ENCODE data around the gene KCNQ5.

KCNQ5 gene

DNA sequence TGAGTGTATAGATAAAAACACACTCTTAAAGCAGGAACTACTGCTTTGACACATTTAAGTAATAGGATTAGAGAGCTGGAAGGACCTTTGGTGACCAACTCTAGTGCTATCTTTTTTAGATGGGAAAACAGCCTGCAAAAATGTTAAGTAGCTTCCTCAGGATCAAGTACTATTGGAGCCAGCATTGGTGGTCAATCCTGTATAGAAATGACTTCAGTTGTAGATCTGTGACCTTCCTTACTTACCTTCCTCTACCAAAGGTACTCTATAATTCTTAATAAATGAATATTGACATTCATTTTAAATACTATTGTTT is 18.7 kb downstream of the KCNQ5 start:
- no peak for DNase-seq

DNA sequence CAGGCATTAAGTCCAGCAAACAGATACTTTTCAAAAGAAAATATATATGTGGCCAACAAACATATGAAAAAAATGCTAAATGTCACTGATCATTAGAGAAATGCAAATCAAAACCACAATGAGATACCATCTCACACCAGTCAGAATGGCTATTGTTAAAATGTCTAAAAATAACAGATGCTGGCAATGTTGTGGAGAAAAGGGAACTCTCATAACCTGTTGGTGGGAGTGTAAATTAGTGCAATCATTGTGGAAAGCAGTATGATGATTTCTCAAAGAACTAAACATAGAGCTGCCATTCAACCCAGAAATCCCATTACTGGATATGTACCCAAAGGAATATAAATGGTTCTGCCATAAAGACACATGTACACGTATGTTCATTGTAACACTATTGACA is 20.6 kb downstream of the KCNQ5 start:
- no peak for DNase-seq

DNA sequence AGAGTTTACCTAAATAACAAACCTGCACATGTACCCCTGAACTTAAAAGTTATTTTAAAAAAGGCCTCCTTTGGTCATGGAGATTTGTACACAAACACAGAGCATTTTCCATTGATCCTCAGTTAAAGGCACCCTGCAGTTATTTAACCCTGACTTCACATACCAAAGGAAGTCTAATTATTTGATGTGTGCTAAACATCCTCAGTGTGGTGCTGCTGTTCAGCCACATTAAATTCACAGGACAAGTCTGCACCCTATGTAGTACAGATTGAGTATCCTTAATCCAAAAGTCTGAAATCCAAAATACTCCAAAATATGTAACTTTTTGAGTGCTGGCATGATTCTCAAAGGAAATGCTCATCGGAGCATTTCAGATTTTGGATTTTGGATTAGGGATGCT is 21.4 kb downstream of the KCNQ5 start:
- DNase-seq, result no peak

DNA sequence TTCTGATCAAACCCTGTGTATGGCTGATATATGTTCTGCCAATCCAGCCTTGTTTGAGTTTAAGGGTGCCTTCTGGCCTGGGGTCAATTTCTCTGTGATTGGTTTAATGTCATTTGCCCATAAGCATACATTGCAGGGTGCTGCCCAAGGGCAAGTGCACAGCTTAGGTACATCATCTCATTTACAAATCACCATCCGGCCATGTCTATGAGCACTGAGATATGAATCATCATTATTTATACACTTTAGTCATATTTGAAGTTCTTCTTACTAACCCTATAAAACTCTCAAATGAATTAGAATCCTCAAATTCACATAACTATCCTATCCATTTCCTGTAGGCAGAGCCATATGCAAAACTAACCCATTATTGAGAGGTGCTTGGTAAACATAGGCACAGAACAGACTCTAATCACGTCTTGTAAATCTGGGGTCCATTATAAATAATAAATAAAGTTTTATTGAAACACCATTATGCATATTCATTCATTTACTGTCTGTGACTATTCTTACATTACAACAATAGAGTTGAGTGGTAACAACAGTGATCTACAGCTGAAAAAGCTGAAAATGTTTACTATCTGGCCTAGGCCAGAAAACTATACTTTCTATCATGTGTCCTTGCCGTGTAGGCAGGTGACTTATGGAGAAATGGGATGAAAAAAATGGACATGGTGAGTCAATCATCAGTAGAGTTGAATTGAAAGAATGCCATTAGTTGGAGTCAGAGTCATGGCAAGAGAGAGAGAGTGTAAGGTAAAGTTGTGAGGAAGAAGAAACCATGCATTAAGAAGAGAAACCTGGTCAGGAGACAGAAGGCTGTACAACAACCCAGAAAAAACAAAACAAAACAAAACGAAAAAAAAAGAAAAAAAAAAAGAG is 25.0 kb downstream of the KCNQ5 start:
- DNase-seq, result no peak

DNA sequence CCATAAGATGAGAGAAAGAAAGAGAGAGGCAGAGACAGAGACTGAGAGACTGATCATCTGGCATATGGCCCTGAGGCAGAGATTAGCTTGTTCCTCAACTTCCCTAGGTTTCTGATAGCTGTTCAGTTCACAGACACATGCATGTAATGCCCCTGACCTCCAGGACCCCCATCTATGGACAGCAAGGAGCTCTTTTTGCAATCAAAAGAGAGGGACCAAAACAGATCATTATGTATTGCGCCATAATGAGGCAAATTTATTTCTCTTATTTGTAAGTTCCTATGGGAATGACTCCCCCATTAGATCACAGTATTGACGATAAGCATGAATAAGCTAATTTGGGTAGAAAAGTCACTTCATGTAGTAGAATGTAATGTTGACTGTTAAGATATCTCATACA is 25.6 kb downstream of the KCNQ5 start:
- DNase-seq, result no peak

DNA sequence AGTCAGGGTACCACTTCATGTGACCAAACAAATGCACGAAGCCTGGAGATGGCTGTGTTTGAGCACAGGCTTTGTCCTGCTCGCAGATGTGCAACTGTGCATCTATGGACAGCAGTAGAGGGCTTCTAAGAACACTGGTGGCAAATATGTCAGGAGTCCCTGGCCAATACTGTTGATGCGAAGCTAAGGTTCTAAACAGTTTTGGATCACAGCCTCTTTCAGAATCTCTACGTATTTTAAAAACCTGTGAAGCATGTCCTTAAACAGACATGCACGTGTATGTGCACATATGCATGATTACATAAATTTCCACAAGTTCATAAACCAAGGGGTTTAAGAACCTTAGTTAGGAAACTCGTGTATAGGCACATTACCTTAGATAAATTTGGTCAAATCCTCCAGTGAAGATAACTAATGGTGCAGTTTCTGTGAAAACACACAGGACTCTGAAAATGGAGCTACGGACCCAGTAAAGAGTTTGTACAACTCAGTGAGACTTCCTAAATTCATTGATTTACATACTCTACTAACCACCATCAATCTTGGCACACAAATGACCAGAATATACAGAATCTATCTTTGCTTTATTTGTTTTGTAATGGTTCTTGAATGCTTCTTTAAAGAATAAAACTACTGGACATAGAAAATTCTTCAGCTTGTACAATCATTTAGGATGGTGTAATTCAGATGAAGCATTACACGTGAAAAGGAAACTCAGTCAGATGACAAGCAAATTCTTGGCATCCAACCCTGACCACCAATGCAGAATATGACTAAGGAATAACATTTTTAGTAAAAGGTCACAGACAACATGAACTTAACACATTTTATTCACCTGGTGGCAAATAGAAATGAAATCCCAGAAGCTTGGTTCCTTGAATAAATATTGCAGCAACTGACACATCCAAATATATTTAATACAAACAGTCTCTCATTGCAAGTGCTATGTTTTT is 27.4 kb downstream of the KCNQ5 start:
- no peak for DNase-seq

DNA sequence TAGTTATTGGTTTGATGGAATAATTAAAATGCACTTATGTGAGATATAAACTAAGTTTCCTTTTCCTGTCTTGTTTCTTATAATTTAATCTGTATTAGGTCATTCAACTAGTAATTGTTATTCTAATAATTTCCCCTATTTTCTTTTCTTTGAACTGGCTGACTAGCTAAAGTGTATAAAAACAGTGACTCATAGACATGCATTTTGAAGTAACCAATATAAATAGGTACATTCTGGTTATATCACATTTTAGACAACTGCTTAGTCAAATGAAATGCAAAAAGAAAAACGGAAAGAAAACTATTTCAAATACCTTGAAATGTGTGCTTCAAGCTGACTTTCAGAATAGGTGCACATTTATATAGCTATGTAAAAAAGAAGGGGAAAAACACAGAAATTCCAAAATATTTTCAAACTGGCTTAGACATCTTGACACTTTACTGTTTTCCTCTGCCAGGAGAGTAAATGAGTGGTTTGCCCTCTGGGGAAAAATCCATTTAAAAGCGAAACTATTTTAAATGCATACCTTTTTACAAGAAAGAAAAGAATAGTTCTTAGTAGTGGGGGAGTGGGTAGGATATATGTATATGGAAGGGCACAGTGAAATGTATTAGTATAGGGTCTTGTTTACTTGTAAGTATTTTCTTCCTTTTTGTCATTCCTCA is 28.3 kb downstream of the KCNQ5 start:
- DNase-seq, result no peak

DNA sequence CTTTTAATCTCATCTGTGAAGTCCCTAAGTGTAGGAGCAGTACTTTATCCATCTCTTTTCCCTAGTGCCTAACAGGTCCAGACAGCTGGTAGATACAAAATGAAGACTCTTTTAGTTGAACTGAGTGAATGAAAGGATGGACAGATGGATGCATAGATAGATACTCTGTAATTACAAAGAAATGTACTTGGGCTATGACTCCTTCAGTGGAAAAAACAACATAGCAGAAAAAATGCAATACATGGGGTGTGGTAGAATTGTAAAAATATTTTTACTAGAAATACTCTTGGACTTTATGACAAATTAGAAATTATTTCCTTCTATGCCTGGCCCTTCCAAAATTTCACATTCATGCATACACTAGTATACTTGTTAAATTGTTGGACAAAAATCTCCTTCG is 29.3 kb downstream of the KCNQ5 start:
- DNase-seq, result no peak

DNA sequence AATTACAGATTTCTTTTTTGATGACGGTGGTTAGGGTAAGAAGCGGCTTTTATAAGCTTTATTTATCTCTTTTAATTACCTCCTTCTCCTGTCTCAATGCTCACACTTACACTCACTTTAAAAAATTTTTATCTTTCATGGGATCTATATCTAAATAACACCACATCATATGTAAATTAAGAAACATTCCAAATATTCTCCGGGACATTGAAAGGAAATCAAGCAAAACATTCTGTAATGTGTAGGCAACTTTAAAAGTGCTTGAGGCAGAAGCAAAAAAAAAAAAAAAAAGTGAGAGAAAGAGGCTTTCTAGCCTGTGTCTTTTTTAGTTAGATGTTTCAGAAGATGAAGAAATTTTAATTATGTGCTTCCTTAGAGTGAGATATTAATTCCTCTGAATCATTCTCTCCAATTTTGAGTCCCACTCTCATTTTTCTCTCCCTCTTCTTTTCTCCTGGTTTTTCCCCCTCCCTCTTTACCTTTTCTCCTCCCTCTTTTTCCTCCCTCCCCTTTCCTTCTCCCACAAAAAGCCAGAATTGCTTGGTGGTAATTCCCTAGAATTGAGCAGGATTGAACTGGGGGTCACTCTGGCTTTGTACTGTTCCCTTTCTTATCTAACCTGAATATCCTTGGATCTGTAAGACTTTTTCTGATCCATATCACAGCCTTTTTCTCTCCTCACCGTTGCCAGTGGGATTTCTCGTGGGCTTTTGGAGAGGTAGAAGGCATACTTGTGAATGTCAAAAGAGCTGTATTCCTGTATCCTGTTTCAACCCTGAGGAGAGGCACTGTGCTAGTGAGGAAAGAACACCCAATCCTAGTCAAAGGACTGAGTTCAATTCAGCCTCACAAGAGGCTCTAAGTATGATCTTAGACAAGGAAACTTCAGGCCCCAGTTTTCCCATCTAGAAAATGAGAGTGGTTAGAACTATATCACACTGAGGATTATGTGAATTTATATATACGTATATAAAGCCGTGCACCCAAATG is 30.4 kb downstream of the KCNQ5 start:
- no peak for DNase-seq

DNA sequence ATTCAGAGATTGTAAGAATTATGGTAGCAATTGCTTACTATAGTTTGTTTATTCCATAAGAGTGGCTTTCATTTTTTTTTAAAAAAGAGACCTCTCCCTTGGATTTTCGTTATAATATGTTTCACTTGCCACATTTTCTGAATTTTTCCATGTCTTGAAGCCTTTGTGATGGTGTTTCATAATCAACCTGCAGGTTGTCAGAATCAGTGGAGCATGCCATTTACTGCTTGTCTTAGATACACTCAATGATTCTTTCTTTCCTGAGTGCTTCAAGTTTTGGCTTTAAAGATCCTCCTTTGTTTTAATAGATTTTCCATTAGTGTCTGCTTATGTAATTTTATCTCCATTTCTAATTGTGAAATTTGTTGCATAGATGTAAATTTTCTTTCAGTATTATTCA is 31.2 kb downstream of the KCNQ5 start:
- DNase-seq, result no peak

DNA sequence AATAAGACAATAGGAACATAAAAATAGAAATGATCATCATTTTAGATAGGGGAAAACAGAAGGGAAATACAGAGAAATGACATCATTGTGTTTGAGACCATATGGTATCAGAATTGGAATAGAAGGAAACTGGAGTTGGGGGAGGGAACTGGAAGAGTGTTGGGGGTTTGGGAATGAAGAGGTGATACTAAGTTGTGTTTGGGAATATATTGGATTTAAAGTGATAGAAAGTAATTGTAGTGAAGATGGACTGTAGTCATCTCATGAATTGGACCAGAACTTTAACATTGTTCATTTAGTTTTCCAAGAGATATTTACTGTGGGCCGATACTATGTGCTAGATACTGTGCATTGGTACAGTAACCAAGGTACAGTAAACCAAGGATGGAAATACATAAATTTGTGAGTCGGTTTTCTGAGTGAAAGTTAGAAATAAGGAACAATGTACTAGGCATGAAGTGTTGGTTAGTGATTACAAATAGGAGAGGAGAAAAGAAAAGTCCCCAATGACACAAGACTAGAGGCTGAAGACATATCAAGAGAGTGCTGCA is 32.3 kb downstream of the KCNQ5 start:
- no peak for DNase-seq

DNA sequence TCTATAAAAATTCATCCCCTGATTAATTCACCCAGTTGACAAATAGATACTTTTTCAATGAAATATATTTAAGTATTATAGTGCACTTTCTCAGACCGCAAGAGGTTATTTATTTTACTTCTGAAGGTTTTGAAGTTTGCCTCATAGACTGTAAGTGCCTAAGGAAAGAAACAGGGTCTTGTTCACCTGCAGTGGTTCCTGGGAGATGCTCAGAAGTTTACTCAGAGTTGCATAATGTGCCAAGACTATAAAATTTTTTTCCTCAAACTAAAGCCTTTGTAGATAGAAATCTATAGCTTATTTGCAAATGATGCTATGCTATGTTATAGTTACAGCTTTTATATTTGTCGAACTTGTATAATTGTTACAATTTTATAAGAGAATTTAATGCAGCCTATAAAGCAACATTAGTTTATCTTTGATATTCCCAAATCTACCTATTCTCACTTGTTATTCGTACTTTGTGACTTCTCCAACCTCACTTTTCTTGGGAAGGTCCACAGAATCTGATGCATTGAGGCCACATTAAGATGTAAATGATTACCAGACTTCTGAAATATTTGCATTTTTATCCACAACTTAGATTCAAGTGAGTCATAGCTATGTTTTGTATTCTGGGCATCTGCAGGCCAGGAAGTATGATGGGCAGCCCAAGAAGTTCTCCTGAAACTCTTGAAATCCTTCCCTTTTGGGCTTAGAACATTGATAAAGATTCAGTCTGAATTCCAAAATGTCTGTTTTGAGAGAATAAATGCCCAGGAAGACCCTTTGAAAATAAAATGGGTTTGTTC is 35.7 kb downstream of the KCNQ5 start:
- no peak for DNase-seq

DNA sequence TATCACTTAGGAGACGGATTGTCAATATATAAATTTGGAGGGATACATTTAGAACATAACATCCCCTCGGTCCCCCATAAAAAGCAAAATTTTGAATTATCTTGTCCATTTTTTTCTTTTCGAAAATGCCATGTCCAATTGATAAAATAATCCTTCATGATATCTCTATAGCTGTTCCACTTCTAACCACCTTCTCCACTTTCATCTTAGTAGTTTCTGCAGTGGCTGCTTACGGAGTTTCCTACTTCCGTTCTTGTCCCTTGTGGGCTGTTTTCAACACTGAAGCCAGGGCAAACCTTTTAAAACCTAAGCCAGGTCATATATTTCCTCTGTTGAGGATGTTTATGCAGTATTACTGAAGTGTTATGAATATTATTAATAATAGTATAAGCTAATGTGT is 37.9 kb downstream of the KCNQ5 start:
- DNase-seq, result no peak

DNA sequence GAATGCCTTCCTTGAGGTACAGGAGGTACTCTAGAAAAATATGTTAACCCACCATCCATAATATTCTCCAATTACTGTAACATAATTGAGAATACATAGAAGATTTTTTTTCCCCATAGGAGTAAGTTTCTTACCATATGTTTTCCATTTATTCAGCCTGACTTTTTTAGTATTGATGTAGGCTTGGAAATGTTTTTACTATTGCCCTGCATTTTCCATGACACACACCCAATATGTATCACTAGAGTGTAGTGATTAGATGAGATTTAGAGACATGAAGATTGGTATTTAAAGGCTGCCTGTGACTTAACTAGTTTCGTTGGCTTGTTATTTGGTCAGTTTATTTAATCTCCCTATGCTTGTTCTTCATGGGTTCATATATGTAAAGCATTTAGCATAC is 39.5 kb downstream of the KCNQ5 start:
- no peak for DNase-seq

DNA sequence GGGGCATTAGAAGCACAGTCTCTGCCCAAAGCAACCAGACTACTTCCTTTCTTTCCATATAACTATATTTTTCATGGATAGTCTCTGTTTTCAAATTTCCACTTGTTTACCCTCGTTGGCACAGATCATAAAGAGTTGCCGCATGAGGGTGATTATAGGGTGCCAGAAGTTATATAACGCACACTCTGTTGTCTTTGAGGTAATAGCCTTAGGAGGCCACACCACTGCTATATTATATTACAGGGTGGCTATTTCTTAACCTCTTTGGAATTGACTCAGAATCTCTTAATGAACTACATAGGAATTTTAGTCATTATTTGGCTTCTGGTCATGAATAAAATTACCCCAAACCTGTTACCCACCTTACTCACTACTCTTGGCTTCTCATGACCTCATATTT is 43.7 kb downstream of the KCNQ5 start:
- DNase-seq, result no peak

DNA sequence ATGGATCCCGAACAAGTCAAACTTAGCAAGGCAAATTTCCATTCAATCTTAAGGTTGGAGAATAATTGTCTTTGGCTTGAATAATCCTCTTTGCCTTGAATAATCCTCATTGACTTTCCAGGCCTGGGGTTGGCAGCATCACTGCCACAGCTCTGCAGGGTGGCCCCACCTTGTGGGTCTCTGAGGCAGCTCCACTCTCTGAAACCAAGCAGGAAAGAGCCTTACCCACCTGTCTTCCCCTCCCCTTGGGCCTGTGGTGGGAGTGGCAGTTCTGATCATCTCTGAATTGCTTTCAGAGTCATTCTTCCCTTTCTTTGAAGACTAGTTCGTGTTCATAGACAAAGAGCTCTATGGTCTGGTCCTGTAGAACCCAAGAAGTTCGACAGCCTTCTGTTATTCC is 47.5 kb downstream of the KCNQ5 start:
- no peak for DNase-seq

DNA sequence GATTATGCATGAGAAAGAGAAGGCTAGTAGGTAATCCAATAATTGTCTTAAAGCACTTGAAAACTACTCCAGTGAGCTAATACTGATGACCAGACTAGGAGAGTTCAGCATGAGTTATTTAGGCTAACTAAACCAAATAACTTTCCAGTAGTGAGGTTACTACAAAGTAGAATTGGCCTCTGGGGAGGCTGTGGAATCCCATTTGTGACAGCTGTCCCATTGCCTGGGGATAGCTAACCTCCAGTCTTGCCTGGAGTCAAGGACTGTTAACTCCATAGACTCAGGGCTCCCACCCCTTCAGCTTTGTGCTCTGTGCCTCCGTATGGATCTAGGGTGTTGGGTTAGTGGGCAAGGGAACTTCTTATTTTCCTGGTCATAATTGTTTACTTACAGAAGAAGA is 51.0 kb downstream of the KCNQ5 start:
- DNase-seq, result no peak

DNA sequence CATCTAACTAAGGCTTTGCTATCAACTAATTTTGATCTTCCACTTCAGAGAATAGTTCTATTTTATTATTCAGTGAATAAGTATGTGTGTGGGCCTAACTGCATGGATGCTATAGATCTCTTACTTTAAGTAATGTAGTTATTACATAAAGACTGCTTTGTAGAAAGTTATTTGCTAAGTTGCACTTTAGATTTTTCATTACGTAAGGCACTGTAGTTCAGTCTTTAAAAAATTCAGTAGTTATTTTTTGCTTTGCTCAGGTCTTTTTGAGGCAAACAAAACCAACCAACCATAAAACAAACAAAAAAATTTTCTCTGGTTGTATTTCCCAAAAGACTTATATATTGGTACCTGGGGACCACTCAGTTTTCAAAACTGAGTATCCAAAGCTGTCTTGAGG is 53.0 kb downstream of the KCNQ5 start:
- no peak for DNase-seq

DNA sequence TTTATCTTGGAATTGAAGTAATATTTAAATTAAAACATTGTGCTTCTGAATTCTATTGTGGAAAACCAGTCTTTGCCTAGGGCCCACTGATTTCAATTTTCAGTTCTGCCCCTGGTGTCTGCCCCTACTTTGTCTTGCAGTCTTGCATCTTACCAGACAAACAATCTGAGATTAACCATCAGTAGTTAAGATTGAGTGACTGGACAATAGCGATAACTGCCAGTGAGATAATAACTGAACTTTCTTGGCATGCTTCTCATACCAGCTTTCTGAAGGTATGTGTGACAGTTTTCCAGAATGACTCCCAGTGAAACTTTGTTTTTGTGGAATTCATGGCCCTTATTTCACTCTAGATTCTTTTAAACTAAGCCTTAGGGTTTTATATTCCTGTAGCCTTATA is 53.5 kb downstream of the KCNQ5 start:
- no peak for DNase-seq

DNA sequence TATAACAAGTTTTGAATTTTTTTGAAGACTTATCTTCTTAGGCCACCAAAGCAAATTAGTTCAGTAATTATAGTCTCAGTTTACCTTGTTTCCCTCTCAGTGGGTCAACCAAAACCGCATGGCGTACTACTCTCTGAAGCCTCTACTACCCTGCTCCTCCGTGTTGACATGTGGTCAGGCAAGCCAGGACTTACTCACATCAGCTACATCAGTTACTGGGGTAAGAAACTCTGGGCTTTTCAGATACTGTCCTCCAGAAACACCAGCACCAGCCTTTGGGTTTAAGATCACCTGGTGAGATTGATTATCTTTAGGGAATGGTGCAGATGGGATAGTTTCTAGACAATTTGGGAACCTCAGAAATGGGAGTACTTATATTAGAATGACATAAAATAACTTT is 55.1 kb downstream of the KCNQ5 start:
- DNase-seq, result no peak

DNA sequence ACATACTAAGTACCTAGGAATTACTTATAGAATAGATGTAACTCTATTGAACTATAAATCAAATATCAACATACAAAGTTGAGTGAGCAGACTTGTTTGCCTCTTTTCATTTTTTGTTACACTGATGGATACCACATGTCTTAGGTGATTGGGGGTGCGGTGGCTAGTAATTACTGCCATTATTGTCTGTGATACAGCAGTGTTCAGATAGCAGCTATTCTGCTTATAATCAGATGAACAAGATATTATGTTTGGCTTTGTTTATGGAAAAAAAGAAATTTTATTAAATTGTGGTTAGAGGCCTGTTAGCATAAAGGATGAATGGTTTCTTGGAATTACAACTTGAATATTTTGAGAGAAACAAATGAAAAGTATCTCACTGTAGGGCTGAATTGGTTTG is 55.9 kb downstream of the KCNQ5 start:
- no peak for DNase-seq

Measured in T-helper 9 cell (primary cell).